ENCODE data around the gene WDR70.
"Not testable (repeated sequence)": the region's sequence is repeated elsewhere in the genome, so short reads cannot be mapped to it uniquely, and the experiment has no call there.

Gene WDR70

DNA sequence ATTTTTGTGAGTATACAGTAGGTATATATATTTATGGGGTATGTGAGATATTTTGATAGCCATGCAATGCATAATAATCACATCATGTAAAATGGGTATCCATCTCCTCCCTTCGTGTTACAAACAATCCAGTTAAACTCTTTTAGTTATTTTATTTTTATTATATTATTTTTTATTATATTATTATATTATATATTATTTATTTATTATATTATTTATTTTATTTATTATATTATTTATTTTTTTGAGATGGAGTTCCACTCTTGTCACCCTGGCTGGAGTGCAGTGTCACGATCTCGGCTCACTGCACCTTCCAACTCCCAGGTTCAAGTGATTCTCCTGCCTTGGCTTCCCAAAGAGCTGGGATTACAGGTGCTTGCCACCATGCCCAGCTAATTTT is 138.6 kb downstream of the WDR70 start:
- DNase-seq (ENCODE audit: low spot score): no peak

- not testable (repeated sequence) for DNase-seq (ENCODE audit: low spot score)
Observed at GRCh38 chr5:37518356-37518755, 139.2 kb downstream of the WDR70 start.

DNA sequence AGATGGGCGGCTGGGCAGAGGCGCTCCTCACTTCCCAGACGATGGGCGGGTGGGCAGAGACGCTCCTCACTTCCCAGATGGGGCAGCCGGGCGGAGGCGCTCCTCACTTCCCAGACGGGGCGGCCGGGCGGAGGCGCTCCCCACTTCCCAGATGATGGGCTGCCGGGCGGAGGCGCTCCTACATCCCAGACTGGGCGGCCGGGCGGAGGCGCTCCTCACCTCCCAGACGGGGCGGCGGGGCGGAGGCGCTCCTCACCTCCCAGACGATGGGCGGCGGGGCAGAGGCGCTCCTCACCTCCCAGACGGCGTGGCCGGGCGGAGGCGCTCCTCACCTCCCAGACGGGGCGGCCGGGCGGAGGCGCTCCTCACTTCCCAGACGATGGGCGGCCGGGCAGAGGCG is 140.2 kb downstream of the WDR70 start:
- no peak for DNase-seq (ENCODE audit: low spot score)

- no peak for DNase-seq (ENCODE audit: low spot score)
Observed at GRCh38 chr5:37519807-37520206, 140.7 kb downstream of the WDR70 start.

GRCh38 chr5:37520811-37521210 is 141.7 kb downstream of the WDR70 start:
- DNase-seq (ENCODE audit: low spot score): no peak

- DNase-seq (ENCODE audit: low spot score): no peak
Observed at GRCh38 chr5:37532976-37533740, 154.0 kb downstream of the WDR70 start.

GRCh38 chr5:37533851-37534250 is 154.7 kb downstream of the WDR70 start:
- DNase-seq (ENCODE audit: low spot score): no peak

- no peak for DNase-seq (ENCODE audit: low spot score)
Observed at GRCh38 chr5:37539459-37539858, 160.3 kb downstream of the WDR70 start.

- DNase-seq (ENCODE audit: low spot score): no peak
Observed at GRCh38 chr5:37543216-37543615, 164.1 kb downstream of the WDR70 start.

GRCh38 chr5:37549411-37549810 is 170.3 kb downstream of the WDR70 start:
- no peak for DNase-seq (ENCODE audit: low spot score)

DNA sequence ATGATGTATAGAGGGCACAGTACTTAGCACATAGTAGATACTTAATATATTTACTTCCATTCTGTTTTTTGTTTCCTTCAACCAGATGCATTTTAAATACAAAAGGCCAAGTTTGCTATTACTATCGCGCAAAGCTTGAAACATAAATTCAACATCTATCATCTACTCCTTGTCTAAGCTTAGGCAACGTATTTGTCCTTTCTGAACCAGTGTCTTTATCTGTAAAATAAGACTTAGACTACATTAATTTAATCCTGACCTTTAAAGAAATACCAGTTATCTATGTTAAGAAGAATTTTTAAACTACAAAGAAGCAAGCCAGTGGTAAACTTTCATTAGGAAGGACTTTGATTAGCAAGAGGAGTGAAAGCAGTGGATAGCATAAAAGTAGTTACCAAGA is 173.0 kb downstream of the WDR70 start:
- no peak for DNase-seq (ENCODE audit: low spot score)

GRCh38 chr5:37552770-37553719 is 173.9 kb downstream of the WDR70 start:
- no peak for DNase-seq (ENCODE audit: low spot score)

DNA sequence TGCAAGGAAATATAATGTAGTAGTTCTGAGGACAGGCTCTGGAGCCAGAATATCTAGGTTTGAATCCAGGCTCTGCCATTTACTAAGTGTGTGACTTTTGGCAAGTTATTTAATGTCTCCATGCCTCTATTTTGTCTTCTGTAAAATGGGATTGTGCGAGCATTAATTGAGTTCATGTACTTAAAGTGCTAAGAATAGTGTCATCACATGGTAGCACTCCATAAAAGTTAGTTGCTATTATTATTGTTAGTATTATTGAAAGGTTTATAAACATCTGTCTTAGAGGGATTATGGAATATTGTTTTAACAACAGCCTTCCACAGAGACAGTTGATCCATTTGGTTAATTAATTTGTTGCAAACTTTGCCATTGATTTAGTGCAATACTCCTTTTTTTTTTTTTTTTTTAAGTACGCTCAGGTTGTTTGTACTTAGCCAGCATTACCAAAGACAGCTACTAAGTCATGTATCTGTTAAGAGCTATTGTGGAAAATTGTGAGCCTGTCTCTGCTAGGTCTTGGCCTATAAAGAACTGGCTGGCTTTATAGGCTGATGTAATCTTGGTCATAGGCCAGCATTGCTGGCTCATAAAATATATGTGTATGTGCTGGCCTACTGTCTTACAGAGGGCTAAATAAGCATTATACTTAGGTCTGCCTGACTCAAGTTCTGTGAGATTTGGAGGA is 174.7 kb downstream of the WDR70 start:
- DNase-seq (ENCODE audit: low spot score): no peak

DNA sequence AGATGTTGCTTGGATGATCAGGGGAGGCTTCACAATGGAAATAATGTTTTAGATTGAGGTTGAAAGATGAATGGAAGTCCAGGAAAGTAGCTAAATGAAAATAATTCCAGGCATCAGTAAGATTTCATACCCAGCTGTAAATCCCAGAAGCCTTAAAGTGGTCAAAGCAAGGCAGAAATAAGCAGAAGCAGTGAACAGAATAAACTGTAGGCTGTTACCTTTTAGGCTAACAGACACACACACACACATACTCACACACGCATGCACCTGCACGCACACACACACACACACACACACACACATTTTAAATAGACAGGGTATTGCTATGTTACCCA is 175.3 kb downstream of the WDR70 start:
- no peak for DNase-seq (ENCODE audit: low spot score)

GRCh38 chr5:37554938-37555337 is 175.8 kb downstream of the WDR70 start:
- peak; percentile 19 for DNase-seq (ENCODE audit: low spot score)

DNA sequence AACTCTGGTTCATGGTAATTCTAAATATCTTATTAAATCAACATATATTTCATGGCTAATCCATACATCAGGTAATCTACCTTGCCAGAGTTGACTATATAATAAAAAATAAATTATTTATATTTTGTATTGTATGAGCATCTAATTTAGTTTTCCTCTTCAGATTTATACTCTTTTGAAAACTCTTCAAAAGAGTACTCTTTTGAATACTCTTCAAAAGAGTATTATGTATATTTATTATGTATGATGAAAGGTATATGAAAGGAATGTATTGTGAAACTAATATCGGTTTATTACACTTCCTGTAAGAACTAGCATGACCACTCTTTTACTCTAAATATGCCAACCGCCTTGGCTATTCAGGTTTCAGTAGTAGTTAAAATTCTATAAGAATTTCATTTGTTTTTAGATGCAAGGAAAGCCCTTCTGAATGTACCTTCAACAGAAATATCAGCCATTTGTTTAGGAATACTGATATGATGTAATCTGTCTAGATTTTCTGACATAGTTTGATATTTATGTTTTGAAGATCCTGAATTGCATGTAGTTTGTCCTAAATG is 178.7 kb downstream of the WDR70 start:
- no peak for DNase-seq (ENCODE audit: low spot score)

DNA sequence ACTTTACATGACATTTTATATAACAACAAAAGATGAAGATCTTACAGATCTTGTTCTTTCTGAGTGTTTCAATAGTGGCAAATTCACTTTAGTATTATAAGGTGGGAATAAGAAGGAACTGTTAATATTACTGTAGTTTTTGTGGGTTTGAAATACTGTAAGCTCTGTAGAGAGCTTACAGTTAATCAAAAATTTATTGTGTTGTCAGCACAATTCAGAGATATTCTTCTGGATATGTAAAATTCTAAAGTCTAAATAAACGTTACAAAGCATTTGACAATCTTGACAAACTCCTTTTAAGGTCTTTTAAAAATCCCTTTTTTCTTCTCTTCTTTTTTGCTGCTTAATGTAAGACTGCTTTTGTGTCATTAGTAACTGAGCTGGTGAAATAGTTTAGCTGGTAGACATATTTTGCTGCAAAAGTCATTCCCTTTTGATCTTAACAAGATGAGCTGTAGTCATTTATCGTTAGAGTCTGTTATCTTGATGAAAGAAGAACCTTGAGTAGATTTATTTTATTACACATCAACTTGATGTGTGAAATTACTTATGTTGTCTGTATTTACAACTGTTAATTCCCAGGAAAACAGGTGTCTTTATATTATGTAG is 186.0 kb downstream of the WDR70 start:
- no peak for DNase-seq (ENCODE audit: low spot score)

- DNase-seq (ENCODE audit: low spot score): no peak
Observed at GRCh38 chr5:37567566-37567965, 188.4 kb downstream of the WDR70 start.

DNA sequence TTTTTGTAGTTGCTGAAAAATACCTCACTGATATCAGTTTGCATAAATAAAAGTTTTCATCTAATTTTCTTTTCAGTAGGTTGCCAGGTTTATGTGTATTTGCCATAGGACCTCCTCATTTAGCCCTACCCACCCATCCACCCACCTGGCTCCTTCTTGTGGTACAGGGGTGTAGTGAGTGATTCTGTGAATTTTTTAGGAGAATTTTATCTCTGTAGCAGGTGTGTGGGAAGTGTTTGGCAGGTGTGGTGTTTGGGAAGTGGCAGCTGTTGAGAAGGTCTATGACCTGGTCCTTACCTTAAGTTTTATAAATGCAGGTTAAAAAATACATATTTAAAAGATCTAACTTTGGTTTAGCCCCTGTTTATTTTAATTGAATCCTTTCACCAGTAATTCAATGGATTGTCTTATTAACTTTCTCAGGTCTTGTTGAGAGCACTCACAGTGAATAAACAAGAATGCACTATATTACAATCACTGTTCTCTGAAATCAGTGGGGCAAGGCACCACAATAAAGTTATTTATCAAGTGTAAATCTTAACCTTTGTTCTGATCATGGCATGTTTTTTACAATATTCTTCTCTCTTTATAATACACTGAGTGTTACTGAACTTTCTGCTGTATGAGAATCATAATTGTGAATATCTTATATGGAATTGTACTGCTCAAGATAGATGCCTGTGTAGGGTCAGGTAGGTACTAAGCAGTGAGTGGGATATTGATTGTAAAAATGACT is 189.1 kb downstream of the WDR70 start:
- no peak for DNase-seq (ENCODE audit: low spot score)

GRCh38 chr5:37568893-37569292 is 189.8 kb downstream of the WDR70 start:
- no peak for DNase-seq (ENCODE audit: low spot score)

DNA sequence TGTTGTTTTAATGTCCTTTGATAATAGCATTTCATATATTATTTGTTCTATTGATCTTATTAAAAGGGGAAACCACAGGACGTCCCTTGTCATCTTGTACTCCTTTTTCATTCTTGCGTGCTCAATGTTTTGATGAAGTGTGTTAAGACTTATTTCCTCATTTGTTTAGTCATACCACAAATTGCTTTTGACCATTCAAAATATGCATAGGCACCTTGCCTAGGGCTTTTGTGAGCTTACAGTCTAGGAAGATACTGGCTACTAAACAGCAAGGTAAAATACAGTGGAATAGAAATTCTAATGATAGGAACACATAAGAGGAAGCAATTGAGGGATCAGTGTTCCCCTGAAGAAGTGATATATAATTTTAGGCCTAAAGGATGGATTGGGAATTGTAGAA is 190.3 kb downstream of the WDR70 start:
- no peak for DNase-seq (ENCODE audit: low spot score)
